ENCODE data around the gene STEAP1. TPM values are rescaled to one million over a fixed set of nuclear protein-coding genes. Genes with fewer than 3 reads are reported as not detected.

The STEAP1 gene
- total and polyA plus RNA-seq, 2 experiments from 2014 or later = not detected

DNA sequence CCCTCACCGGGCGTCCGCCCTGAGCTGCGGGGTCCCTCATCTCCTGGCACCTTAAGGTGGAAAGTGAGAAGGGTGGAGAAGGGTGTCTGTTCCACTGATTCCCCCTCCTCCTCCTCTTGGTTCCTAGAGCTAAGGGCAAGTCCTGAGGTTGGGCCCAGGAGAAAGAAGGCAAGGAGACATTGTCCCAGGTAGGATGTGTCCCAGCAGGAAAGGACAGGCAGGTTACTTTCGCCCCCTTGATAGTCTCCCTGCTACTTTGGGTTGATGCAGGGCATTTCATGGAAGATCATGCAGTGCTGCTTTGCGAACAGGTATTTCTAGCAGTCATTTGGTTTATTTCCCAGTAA, 57.9 kb downstream of the STEAP1 start:
- H3K4me3 ChIP-seq = peak overlapping the region; percentile 55
- H3K27ac ChIP-seq = no peak overlapping the region
- H3K9me3 ChIP-seq (ENCODE audit: low read depth) = no peaks in the 10 kb centered on the region
- no peaks in the 10 kb centered on the region for H3K4me1 ChIP-seq (ENCODE audit: low read depth)
- TF ChIP-seq CTCF (IDR thresholded peaks at IDR 0.05; ENCODE audit: low read depth, low read length) = no peak
- no peak for DNase-seq (ENCODE audit: low read depth in 1 of 2, low spot score in 1 of 2)
- H3K27me3 ChIP-seq = peaks cover 9% of the 10 kb centered on the region
- no peaks in the 10 kb centered on the region for H3K36me3 ChIP-seq

- no peak overlapping the region for H3K4me3 ChIP-seq
- H3K36me3 ChIP-seq = no peaks in the 10 kb centered on the region
Observed at GRCh38 chr7:90213521-90213920, 59.3 kb downstream of the STEAP1 start.

More at GRCh38 chr7:90213521-90213920, 59.3 kb downstream of the STEAP1 start:
- H3K27me3 ChIP-seq = peaks cover 9% of the 10 kb centered on the region
- TF ChIP-seq CTCF (IDR thresholded peaks at IDR 0.05; ENCODE audit: low read depth, low read length) = no peak
- no peak for DNase-seq (ENCODE audit: low read depth in 1 of 2, low spot score in 1 of 2)
- no peaks in the 10 kb centered on the region for H3K4me1 ChIP-seq (ENCODE audit: low read depth)
- H3K27ac ChIP-seq = no peak overlapping the region
- H3K9me3 ChIP-seq (ENCODE audit: low read depth) = no peaks in the 10 kb centered on the region

Other genes with a start within 250 kb of the STEAP1 start
- 2.9 and 3.4 TPM in 2 replicates for gene STEAP2, start 57.3 kb downstream of the STEAP1 start, total RNA-seq
- gene STEAP2, start 57.3 kb downstream of the STEAP1 start, polyA plus RNA-seq = 2.0 and 2.1 TPM in 2 replicates
- 4.3 and 19.2 TPM in 2 replicates for gene CFAP69, start 90.7 kb downstream of the STEAP1 start, total RNA-seq
- gene CFAP69, start 90.7 kb downstream of the STEAP1 start, polyA plus RNA-seq = 2.5 and 3.9 TPM in 2 replicates
- gene FAM237B, start 166.8 kb downstream of the STEAP1 start, total RNA-seq = not detected in 2 replicates
- gene FAM237B, start 166.8 kb downstream of the STEAP1 start, polyA plus RNA-seq = not detected in 2 replicates
- 5.4 and 5.5 TPM in 2 replicates for gene GTPBP10, start 192.2 kb downstream of the STEAP1 start, total RNA-seq
- 11.2 and 12.7 TPM in 2 replicates for gene GTPBP10, start 192.2 kb downstream of the STEAP1 start, polyA plus RNA-seq
- gene CLDN12, start 249.0 kb downstream of the STEAP1 start, total RNA-seq = 24.6 and 25.8 TPM in 2 replicates
- 23.7 and 31.8 TPM in 2 replicates for gene CLDN12, start 249.0 kb downstream of the STEAP1 start, polyA plus RNA-seq

Measured in cardiac muscle cell (in vitro differentiated cells and primary cell).